Uterine smooth muscle cell (primary cell): ENCODE data around the gene ELMOD2. TPM values are rescaled to one million over a fixed set of nuclear protein-coding genes. Genes with fewer than 3 reads are reported as not detected.

Experiments used
- total RNA-seq: library from RNA; depleted of rRNA; stranded (reverse); fragments of >200 nt; gene quantifications from 2 replicates; pipeline ENCODE4 v1.2.3, GENCODE V29; 2014

ELMOD2 gene, protein sequence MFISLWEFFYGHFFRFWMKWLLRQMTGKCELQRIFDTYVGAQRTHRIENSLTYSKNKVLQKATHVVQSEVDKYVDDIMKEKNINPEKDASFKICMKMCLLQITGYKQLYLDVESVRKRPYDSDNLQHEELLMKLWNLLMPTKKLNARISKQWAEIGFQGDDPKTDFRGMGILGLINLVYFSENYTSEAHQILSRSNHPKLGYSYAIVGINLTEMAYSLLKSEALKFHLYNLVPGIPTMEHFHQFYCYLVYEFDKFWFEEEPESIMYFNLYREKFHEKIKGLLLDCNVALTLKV
- total RNA-seq, result 43.2 and 47.0 TPM in 2 replicates

GRCh38 chr4:140523857-140524742, at the start of gene ELMOD2:
ELMOD2 (plus strand) TSS chr4:140524168; CDS start chr4:140525429, 1,261 bp downstream.

DNA sequence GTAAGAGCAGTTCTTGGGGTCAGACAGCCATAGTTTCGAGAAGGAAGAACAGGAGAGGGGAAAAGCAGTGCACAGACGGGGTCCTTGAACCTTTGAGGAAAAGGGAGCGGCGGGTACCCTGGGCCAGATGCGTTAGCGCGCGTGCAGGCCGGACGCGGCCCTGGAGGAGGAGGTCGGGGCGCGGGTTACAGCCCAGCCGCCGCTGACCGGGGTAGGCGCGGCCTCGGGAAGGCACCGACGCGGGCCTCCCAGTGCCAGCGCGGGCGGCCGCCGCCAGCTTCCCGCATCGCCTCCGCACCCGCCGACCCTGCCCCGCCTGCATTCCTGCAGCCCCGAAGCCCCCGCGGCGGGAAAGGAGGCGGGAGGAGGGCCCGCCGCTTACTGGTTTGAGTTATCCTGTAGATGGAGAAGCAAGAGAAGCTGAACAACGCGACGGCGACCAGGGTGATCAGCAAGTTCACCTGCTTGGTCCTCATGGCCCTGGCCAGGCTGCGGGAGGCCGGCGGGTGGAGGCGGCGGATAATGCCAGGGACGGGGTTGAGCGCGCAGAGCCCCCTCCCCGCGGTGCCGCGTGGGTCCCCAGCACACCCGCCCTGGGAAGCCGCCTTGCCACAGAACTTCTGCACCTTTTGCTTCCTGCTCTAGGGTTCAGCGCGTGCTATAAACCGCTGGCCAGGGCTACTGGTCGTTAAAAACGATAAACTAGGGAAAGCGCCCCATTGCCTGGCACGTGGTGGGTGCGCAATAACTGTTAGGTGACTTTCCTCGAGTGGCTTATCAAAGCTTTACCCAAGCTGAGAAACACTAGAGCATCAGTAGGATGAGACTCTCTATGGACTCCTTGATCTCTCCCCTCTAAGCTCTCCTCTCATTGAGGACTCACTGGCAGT, 26.0 kb upstream of the ELMOD2 start, which contains the start of gene MGAT4D:
TSS of gene MGAT4D (minus strand) at position 547 of the 890 bp plus-strand sequence. CDS start at position 476, 71 bp downstream.

GRCh38 chr4:140568507-140569306, 44.7 kb downstream of the ELMOD2 start, which contains the start of gene UCP1:
UCP1 (minus strand) TSS chr4:140568961; CDS start chr4:140568729, 232 bp downstream.

Other genes with a start within 250 kb of the ELMOD2 start
- 66.4 and 67.1 TPM in 2 replicates for gene SCOC, start 150.5 kb upstream of the ELMOD2 start, total RNA-seq
- 29.0 and 37.6 TPM in 2 replicates for gene CLGN, start 96.5 kb upstream of the ELMOD2 start, total RNA-seq
- not detected in 2 replicates for gene MGAT4D, start 25.9 kb upstream of the ELMOD2 start, total RNA-seq
- gene UCP1, start 44.8 kb downstream of the ELMOD2 start, total RNA-seq, result not detected in 2 replicates
- 43.1 and 50.1 TPM in 2 replicates for gene TBC1D9, start 232.2 kb downstream of the ELMOD2 start, total RNA-seq